HG02642 (cell line): ENCODE measurements around the gene GFM2.
"Not testable (repeated sequence)": the region's sequence is repeated elsewhere in the genome, so short reads cannot be mapped to it uniquely, and the experiment has no call there.

Source experiments
- ATAC-seq: cut with Tn5 transposase; IDR thresholded peaks from one replicate; pipeline ENCODE4 v1.9.1; 2021; ENCODE audit warnings: mild to moderate bottlenecking; ENCODE audit not compliant: unreplicated experiment, poor library complexity

The GFM2 gene, protein sequence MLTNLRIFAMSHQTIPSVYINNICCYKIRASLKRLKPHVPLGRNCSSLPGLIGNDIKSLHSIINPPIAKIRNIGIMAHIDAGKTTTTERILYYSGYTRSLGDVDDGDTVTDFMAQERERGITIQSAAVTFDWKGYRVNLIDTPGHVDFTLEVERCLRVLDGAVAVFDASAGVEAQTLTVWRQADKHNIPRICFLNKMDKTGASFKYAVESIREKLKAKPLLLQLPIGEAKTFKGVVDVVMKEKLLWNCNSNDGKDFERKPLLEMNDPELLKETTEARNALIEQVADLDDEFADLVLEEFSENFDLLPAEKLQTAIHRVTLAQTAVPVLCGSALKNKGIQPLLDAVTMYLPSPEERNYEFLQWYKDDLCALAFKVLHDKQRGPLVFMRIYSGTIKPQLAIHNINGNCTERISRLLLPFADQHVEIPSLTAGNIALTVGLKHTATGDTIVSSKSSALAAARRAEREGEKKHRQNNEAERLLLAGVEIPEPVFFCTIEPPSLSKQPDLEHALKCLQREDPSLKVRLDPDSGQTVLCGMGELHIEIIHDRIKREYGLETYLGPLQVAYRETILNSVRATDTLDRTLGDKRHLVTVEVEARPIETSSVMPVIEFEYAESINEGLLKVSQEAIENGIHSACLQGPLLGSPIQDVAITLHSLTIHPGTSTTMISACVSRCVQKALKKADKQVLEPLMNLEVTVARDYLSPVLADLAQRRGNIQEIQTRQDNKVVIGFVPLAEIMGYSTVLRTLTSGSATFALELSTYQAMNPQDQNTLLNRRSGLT

DNA sequence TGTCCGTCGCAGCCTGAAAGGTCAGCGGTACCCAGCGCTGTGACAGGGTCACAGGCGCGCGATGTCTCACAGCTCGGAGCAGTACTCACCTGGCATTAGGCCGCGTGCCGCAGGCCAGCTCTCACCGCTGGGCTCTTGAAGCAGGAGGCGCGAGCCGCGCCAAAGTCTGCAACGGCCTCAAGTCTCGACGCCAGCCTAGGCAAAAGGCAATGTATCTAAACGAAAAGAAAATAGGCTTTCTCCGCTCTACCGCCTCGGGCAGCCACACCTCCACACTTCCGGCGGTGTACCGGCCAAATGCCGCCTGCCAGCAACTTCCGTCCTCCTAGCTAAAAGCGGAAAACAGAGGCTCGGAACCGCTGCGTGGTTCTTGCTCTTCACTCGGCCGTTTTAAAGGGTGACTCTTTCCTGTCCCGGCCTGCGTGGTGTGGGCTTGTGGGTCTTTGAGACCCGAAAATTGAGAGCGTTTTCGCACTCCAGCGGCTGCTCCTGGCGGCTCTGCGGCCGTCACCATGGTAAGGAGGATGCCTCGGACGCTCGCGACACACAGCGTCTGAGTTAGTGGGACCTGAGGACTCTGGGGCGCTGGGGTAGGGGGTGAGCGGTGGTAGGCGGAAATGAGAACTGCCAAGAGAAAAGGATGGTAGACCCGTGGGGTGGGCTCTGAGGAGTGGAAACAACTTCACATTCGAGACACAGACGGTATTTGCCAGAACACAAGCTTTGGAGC is at the start of gene GFM2, which contains the start of gene NSA2:
TSS of gene GFM2 (minus strand) at position 269 of the 730 bp plus-strand sequence. CDS start 3,375 bp downstream, outside the sequence.
TSS of gene NSA2 (plus strand) at position 401 of the 730 bp plus-strand sequence. CDS start at position 513, 112 bp downstream.
- peak; percentile 96 for ATAC-seq

DNA sequence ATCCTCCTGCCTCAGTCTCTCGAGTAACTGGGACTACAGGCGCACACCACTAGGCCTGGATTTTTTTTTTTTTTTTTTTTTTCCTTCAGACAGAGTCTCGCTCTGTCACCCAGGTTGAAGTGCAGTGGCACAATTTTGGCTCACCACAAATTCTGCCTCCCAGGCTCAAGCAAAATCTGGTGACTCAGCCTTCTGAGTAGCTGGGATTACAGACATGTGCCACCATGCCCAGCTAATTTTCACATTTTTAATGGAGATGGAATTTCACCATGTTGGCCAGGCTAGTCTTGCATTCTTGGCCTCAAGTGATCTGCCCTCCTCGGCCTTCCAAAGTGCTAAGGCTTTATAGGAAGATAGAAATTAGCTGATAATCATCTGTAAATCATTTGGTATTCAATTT is 44.0 kb upstream of the GFM2 start:
- no peak for ATAC-seq

DNA sequence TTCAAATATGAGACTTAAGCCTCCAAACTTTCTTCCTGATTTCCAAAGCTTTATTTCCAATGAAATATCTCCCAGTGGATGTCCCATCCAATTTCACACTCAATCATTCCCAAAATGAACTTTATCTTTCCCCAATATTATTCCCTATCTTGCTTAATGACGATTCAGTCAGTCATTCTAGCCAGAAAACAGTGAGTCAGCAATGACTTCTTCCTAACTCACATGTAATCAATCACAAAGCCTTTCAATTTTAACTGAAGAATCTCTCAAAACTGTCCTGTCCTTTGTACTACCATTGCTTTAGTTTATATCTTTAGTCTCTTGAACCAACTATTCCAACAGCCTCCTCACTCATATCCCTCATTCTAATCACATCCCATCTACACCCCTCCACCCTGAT is 35.0 kb upstream of the GFM2 start:
- ATAC-seq = no peak

DNA sequence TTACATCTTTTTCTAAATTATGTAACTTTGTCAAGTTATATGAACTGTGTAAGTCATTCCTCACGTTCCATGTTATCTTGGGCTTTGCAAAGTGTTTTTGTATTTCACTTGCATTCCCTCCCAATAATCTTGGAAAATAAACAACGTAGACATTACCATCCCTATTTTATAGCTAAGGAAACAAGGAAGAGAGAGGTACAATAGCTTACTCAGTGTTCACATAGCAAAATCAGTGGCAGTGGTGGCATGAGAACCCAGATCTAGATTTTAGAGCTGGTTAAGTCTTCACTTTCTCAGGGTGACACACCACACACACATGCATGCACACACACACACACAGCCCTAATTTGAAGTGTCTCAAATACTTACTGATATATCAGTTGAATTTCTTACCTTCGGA is 34.3 kb upstream of the GFM2 start:
- ATAC-seq = no peak

DNA sequence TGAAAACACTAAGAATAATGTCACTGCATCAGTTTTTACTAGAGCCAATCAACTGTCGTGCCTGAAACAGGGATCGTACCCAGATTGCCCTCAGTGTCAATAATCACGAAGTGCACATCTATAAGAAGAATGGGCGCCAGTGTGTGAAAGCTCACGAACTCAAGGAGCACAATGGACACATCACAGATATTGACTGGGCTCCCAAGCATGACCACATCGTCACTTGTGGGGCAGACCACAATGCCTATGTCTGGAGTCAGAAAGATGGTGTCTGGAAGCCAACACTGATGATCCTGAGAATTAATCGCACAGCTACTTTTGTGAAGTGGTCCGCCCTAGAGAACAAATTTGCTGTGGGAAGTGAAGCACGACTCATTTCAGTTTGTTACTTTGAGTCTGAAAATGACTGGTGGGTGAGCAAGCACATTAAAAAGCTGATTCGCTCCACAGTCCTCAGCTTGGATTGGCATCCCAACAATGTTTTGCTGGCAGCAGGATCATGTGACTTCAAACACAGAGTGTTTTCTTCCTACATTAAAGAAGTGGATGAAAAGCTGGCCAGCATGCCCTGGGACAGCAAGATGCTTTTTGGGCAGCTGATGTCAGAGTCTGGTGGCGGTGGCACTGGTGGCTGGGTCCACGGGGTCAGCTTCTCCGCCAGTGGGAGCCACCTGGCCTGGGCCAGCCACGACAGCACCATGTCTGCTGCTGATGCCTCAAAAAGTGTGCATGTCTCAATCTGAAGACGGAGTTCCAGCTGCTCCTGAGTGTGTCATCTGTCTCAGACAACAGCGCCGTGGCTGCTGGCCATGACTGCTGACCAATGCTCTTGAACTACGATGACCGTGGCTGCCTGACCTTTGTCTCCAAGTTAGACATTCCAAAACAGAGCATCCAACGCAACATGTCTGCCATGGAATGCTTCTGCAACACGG is 32.3 kb upstream of the GFM2 start:
- no peak for ATAC-seq

DNA sequence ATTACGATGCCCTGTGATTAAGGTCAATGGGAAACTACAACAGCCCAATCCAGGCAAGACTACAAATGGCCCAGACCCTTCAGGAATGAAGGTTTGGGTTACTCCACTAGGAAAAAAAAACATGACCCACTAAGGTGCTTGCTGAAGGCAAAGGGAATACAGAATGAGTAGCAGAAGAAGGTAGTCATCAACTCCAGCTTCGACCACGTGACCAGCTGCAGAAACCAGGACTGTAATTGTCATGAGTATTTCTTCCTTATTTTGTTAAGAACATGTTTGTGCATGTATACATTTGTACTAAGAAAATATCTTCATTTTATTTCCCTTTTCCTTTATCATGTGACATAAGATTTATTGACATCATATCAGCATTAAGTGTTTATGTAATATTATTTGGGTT is 24.8 kb upstream of the GFM2 start:
- ATAC-seq = not testable (repeated sequence)

DNA sequence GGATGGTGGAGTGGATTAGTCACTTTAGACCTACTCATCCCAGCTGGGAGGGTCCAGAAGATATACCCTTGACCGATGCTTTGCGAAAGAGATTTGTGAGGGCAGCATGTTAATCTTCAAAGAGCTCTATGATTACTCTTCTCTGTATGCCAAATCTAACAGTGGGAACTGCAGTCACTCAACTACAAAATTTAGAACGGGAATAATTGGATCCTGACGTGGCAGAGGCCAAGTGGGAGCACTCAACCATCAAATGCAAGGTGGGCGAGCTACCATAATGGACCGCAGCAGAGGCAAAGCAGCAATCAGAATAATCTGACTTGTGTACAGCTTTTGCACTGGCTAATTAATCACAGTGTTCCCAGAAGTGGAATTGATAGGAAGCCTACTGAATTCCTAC is 20.5 kb upstream of the GFM2 start:
- no peak for ATAC-seq

DNA sequence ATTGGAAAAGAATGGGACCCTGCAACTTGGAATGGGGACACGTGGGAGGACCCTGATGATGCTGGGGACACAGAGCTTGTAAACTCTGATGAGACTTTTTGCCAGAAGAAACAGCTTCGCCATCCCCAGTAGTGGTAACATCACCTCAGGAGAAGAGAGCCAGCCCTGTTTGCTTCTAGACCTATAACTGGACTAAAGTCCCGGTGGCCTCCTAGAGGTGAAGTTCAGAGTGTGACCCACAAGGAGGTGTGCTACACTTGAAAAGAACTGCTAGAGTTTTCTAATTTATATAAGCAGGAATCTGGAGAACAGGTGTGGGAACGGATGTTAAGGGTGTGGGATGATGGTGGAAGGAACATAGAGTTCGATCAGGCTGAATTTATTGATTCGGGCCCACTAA is 19.9 kb upstream of the GFM2 start:
- no peak for ATAC-seq

DNA sequence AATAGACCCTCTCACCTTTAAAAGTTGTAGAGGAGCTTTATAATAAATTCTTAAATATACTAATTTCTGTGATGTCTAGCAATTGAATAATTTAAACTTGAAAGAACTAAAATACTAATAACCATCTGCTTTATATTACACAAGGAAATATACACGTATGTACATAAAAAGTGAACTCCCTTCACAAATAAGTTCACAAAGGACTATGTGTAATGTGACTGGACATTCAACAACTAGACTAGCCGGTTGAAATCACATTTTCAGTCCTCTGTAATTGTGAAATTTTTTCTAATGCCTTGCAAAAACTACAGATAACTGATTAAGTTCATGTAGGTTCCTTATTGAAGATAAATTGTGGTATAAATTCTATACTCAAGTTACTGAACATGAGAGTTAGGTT is 11.7 kb upstream of the GFM2 start:
- no peak for ATAC-seq

DNA sequence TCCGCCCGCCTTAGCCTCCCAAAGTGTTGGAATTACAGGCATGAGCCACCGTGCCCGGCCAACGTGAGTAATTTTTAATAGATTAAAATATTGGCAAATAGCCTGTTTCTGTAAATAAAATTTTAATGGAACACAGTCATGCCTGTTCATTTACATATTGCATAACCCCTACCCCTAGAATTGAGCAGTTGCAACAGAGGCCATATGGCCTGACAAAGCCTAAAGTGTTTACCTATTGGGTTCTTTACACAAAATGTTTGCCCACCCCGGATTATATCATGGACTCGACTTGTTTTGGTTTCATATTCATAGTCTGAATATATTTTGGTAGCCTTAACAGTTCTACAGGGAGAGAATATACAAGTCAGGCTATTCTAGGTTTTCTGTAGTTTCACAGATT is 5.4 kb upstream of the GFM2 start:
- ATAC-seq = no peak

DNA sequence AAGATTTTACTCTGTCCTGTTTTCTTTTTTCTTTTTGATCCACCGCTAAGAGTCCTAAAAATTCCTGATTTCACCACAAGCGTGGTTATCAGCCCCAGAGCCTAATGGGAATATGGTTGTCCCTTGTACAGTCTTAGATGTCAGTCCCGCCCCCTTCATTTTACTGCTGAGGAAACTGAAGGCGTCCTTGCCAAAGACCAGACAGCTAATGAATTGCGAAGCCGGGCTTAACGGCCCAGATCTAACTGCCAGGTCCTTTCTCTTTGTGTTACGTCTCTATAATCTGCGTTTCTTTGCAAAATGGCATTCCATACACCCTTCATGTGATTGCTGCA is 629 bp upstream of the GFM2 start:
- peak; percentile 29 for ATAC-seq

DNA sequence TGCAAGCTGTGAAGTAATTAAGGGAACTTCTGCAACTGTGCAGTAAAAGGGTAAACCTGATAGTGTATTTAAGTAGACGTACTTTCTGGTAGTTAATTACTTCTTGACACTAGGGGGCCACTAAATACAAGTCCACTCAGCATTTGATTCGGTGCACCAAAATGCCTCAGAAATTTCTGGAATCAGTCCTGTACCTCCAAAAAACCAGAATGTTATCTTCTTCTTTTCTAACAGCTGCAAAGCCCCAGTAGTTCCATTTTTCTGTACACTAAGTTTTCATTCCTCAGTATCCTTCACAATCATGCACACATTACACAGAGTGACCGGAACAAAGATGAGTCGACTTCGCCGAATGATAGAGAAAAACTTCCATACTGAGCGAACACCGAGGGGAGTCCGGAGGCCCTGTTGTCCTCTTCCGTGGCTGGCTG is 484 bp downstream of the GFM2 start:
- ATAC-seq = no peak

DNA sequence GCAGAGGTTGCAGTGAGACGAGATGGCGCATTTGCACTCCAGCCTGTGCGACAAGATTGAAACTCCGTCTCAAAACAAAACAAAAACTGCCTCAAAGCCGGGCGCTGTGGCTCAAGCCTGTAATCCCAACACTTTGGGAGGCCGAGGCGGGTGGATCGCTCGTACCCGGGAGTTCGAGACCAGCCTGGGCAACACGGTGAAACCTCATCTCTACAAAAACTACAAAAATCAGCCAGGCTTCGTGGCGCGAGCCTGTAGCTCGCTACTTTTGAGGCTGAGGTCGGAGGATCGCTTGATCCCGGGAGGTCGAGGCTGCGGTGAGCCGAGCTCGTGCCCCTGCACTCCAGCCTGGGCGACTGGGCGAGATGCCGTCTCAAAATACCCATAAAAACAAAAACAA is 988 bp downstream of the GFM2 start:
- ATAC-seq = no peak

DNA sequence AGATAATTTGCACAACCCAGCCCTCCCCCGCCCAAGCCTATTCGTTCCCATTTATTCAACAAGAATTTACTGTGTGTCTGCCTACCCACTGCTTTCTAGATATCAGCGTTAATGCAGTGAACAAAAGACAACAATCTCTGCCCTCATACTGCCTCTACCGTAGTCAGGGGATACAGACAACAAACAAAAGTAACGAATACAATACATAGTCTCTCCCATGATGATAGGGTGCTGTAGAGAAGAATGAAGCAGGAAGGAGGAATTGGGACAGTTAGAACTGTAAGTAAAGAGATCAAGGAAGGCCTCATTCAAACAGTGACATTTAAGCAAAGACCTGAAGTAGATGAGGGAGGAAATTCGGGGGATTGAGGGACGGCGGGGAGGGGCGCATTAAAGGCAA is 1.7 kb downstream of the GFM2 start:
- no peak for ATAC-seq

DNA sequence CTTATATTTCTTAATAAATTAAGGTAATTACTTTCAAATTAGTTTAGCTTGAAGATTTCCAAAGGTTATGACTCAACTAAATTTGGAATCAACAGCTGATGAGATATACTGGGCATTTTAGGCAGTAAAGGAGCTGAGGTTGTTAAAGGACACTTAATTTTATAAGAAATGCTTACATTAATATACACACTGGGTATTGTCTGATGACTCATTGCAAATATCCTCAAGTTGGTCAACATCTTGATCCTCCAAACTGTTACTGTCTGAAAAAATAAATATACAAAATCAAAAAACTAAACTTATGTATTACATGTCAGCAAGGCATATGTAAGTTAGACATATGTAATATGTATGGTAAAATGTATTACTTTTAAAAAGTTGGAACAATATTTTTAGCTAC is 3.4 kb downstream of the GFM2 start:
- ATAC-seq = no peak

DNA sequence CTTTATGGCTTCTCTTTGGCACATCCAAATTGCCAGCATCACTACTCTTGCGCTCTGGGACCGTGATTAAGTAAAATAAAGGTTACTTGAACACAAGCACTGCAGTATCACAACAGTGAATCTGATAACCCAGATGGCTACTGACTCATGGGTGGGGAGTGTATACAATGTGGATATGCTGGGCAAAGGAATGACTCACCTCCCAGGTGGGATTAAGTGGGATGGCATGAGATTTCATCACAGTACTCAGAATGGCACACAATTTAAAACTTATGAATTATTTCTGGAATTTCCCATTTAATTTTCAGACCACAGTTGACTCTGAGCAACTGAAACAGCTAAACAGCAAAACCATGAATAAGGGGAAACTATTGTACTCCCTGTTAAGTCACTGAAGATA is 4.3 kb downstream of the GFM2 start:
- ATAC-seq = no peak

DNA sequence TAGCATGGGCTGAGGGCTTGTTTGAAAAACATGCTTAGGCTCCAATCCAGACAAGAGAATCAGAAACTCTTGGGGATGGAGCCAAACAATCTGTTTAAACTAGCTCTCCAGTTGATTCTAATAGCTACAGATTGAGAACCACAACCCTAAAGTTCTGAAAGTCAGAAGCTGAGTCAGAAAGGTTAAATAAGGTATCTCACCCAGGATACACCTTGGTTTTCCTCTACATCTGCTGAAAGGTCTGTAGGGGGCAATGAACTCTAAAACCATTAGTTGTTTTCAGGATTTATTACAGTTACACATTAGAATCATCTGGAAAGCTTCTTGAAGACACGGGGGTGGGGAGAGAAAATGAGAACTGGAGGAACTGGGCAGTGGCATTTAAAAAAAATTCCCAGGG is 5.7 kb downstream of the GFM2 start:
- no peak for ATAC-seq

DNA sequence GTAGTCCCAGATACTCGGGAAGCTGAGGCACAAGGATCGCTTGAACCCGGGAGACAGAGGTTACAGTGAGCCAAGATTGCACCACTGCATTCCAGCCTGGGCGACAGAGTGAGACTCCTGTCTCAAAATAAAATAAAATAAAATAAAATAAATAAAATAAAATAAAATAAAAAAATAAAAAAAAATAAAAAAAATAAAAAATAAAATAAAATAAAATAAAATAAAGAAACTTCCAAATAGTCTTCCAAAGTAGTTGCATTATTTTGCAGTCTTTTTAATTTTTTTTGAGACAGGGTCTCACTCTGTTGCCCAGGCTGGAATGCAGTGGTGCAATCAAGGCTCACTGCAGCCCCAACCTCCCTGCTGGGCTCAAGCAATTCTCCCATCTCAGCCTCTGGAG is 18.2 kb downstream of the GFM2 start:
- not testable (repeated sequence) for ATAC-seq

DNA sequence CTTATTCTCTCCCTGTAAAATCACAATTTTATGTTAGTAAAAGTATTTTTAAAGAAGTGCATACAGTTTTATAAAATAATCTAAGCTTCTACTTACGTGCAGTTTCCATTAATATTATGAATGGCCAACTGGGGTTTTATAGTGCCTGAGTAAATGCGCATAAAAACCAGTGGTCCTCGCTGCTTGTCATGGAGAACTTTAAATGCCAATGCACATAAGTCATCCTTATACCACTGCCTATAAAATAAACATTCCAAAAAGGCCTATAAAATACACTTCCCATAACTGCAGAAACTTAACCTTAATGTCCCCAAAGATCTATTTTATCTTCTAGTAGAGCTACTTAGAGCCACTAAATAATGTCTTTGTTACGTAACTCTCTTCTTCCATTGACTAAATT is 28.5 kb downstream of the GFM2 start:
- ATAC-seq = no peak

DNA sequence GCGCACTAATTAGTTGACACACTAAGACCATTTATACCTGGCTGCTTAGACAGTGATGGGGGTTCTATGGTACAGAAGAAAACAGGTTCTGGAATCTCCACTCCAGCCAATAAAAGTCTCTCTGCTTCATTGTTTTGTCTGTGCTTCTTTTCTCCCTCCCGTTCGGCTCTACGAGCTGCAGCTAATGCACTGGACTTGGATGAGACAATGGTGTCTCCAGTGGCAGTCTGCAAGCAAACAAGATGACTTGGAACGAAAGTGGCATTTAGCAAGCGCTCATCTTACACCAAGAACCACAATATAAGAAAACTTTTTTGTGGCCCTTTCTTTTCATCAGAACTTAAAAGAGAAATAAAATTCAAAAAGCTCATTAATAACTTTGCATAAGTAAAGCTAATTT is 30.2 kb downstream of the GFM2 start:
- ATAC-seq = no peak
